ENCODE results near the gene HIPK1. TPM values are rescaled to one million over a fixed set of nuclear protein-coding genes. Genes with fewer than 3 reads are reported as not detected.

Gene HIPK1
- total RNA-seq (2022; extraction: Qiagen RNA extraction; ENCODE audit: low read depth), result 15.1 to 16.6 TPM (median 15.7 TPM) in 5 replicates

DNA sequence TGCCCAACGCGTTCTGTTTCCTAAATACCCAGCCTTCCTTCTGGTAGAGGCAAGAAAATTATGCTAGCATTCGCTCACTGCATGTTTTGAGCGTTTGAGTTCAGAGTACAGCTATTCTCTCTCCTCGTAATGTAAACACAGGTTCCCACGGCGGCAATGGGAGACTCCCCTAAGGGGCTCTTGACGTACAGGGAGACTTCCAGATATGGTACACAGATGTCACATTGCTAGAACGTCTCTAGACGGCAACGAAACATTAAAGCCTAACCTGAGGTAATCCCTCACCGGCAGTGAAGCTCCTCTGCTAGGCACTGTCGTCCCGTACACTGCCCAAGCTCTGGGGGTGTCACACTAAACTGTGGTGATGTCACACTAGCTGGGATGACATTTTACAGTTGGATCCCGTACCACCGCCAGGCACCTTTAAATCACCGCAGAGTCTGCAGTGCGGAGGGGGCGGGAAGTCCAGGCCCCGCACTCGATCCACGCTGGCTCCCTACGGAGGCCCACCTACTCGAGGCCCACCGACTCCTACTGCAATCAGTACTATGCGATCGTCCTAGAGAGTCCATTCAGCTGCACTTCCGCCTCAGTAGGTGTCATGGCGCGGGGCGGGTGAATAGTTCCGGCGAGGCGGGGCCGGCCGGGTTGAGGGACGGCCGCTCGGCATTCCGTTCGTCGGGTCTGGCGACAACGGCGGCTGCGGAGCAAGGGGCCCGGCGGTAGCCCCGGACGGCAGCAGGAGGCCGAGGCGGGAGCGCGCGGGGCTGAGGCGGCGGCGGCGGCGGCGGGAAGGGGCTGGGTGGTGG lies at the start of gene HIPK1:
Gene HIPK1, plus strand, starts transcription at position 384 of the 809 bp plus-strand sequence.

DNA sequence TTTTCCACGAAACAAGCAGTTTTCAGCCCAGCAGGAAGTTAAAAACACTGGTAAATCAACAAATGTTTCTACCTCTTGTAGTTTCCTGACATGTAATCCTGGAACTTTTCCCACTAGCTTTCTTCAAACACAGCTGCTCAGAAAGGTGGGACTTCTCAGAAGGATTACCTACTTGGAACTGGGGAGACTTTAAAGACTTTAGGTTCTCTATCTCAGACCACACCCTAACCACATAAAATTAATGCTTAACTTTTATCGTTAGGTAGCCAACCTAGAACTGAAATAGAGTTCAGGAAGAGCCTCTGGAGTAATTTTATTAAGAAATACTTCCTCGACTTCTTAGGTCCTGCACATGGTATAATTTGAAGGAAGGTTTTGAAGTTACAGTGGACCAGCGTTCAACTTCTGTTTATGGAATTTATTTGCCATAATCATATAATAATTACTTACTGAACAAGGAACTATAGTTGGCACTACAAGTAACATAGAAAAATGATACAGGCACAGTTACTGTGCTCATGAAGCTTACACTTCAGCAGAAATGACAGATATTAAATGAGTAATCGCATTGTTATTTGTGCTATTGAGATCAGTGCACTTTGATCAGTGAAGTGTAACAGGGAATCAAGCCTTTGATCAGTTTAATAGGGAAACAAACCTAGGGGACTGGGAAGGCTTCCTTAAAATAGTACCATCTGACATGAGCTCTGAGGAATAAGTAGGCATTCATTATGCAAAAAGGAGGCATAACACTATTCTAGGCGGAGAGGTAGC lies 41.5 kb upstream of the HIPK1 start, which contains the start of gene BCL2L15:
Gene BCL2L15, minus strand, starts transcription at position 180 of the 774 bp plus-strand sequence. CDS start 206 bp downstream, outside the sequence.

DNA sequence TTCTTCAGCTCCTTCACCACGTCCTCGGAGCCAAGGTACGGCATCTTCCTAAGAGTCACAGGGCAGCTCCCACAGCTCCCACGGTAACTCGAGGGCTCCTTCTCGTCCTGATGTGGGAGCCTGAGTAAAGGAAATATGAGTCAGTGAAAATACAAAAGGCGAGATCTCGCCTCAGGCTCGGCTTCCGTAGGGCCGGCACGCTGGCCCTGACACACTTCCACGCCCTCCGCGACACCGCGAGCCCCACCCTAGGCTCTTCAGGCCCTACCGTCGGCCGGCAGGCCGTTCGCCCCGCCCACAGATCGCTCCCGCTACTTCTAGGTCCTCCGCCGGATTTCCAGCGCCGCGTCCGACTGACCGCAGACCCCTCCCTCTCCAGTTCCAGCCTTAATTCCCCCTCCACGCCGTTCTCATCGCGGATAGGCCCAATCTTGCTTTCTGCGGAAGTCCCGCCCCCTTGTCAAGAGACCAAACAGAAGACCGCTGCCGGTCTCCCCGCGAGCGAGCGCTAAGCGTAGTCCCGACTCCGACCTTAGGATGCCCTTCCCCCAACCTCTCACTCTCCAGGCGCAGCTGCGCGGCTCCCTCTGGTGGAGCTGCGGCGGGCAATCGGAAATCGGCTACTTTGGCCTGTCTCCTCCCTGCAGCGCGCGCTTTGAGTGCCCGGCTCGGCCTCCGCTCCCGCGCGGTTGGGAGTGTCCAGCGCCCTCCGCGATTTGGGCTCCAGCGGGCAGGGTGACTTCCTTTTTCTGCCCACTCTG lies 24.3 kb upstream of the HIPK1 start, which contains the start of the genes AP4B1 and DCLRE1B:
Gene AP4B1, minus strand, starts transcription at position 126 of the 761 bp plus-strand sequence. Its CDS starts 82 bp downstream, at position 44.
Gene DCLRE1B, plus strand, starts transcription at position 653 of the 761 bp plus-strand sequence. CDS start 261 bp downstream, outside the sequence.

DNA sequence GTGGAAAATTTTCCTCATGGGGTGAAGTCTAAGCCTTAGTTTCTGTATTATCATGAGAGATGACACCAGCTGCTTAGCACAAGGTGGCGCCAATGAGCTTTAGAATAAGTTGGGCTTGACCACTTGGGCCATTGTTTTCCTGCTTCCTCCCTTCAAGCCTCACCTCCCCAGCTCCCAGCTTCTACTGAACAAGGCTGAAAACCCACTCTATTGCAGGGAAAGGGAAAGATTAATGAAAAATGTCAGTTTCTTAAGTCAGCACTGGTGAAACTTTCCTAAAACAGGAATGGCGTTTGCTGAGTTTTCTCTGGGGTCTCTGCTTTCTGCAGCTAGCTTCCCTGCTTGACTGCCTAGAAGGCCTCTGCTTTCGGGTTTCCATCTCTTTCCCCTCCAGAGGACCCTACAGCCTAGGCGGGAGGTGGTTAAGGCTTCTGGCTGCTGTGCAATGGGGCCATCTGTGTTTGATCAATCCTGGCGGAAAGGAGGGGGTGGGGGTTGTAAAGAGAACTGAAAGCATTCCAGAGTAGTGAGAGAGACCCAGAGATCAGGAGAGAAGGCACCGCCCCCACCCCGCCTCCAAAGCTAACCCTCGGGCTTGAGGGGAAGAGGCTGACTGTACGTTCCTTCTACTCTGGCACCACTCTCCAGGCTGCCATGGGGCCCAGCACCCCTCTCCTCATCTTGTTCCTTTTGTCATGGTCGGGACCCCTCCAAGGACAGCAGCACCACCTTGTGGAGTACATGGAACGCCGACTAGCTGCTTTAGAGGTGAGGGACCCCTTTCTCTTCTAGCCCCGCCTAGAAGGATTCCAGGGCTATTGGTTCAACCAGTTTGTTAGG lies 50.0 kb downstream of the HIPK1 start, which contains the start of gene OLFML3:
Gene OLFML3, plus strand, starts transcription at position 612 of the 840 bp plus-strand sequence. Its CDS starts 43 bp downstream, at position 655.

Other genes starting within 250 kb of the HIPK1 start
- 16.1 to 20.5 TPM (median 16.8 TPM) in 5 replicates for gene PHTF1, start 169.8 kb upstream of the HIPK1 start, total RNA-seq (2022; extraction: Qiagen RNA extraction; ENCODE audit: low read depth)
- gene RSBN1, start 116.8 kb upstream of the HIPK1 start, total RNA-seq (2022; extraction: Qiagen RNA extraction; ENCODE audit: low read depth), result 3.3 to 5.0 TPM (median 4.1 TPM) in 5 replicates
- gene PTPN22, start 57.6 kb upstream of the HIPK1 start, total RNA-seq (2022; extraction: Qiagen RNA extraction; ENCODE audit: low read depth), result not detected in 5 replicates
- gene BCL2L15, start 41.7 kb upstream of the HIPK1 start, total RNA-seq (2022; extraction: Qiagen RNA extraction; ENCODE audit: low read depth), result 0.48 to 1.7 TPM (median 0.85 TPM) in 4 of 5 replicates, not detected in the other
- 8.6 to 11.7 TPM (median 9.7 TPM) in 5 replicates for gene AP4B1, start 24.5 kb upstream of the HIPK1 start, total RNA-seq (2022; extraction: Qiagen RNA extraction; ENCODE audit: low read depth)
- gene DCLRE1B, start 24.0 kb upstream of the HIPK1 start, total RNA-seq (2022; extraction: Qiagen RNA extraction; ENCODE audit: low read depth), result 7.7 to 10.9 TPM (median 9.7 TPM) in 5 replicates
- 3.4 to 4.1 TPM (median 4.1 TPM) in 5 replicates for gene OLFML3, start 50.1 kb downstream of the HIPK1 start, total RNA-seq (2022; extraction: Qiagen RNA extraction; ENCODE audit: low read depth)
- gene SYT6, start 224.5 kb downstream of the HIPK1 start, total RNA-seq (2022; extraction: Qiagen RNA extraction; ENCODE audit: low read depth), result 0.66 to 0.90 TPM (median 0.72 TPM) in 5 replicates